Measurements from ENCODE around the gene TRIM46. TPM values are rescaled to one million over a fixed set of nuclear protein-coding genes. Genes with fewer than 3 reads are reported as not detected.

The TRIM46 gene
- total and polyA plus RNA-seq, 2 of the 13 experiments (the other 11 are each of a cell fraction or from before 2014, with no cell fraction given): 0.04 to 0.09 TPM

DNA sequence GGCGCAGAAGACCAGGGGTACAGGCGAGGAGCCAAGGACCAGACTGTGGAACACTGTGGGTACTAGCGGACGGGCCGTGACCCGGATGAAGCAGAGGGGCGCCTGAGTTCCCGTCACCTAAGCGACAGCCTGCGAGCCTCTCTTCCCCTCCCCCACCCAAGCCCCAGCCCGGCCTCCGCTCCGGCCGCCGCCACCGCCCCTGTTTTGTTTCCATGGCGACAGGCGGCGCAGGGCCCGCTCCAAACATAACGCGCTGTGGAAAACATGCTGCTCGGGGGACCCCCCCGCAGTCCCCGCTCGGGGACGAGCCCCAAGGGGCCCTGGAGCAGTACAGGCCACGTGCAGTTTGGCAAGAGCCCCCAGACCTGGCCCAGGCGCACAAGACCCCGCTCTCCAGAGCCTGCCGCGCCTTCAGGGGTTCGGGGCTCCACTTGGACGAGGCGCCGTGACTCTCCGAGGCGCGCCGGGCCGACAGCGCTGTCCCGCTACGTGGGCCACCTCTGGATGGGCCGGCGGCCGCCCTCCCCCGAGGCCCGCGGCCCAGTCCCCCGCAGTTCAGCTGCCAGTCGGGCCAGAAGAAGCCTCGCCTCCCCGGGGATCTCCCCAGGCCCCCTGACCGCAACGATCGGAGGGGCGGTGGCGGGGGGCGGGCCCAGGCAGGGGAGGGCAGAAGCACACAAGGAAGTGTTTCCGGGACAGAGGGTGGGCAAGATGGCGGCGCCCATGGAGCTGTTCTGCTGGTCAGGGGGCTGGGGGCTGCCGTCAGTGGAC lies 35.1 kb downstream of the TRIM46 start, which contains the start of gene MTX1 (continued):
- TF ChIP-seq SP140L (CRISPR knock-in tag; IDR thresholded peaks at IDR 0.05; ENCODE audit: borderline replicate concordance) (no peak), MXD3 (CRISPR knock-in tag; IDR thresholded peaks at IDR 0.05) (no peak; the same call in 1 of the 2 replicates), HDAC1 (CRISPR knock-in tag; IDR thresholded peaks at IDR 0.05) (peak; percentile 84), ARNT (IDR thresholded peaks at IDR 0.05) (no peak), SP5 (CRISPR knock-in tag; IDR thresholded peaks at IDR 0.05; ENCODE audit: borderline replicate concordance, low read depth) (0 out of 2 replicates have a peak, but pooled peaks have one; percentile 15), MATR3 (CRISPR knock-in tag; IDR thresholded peaks at IDR 0.05) (no peak), GLI4 (CRISPR knock-in tag; IDR thresholded peaks at IDR 0.05; ENCODE audit: borderline replicate concordance) (0 out of 2 replicates have a peak, but pooled peaks have one; percentile 85), ATAD3A (CRISPR knock-in tag; IDR thresholded peaks at IDR 0.05) (no peak), ZMAT3 (CRISPR knock-in tag; conservative IDR thresholded peaks at IDR 0.05) (no peak; the same call in 1 of the 2 replicates), ZNF484 (CRISPR knock-in tag; IDR thresholded peaks at IDR 0.05; ENCODE audit: borderline replicate concordance, low read depth) (no peak), KDM6A (CRISPR knock-in tag; IDR thresholded peaks at IDR 0.05; ENCODE audit: low read depth) (no peak), KAT2B (IDR thresholded peaks at IDR 0.05; ENCODE audit: borderline replicate concordance, low read depth, low read length) (no peak), SRF (IDR thresholded peaks at IDR 0.05; ENCODE audit: low read depth, low read length) (0 out of 2 replicates have a peak, but pooled peaks have one; percentile 33), EED (CRISPR knock-in tag; IDR thresholded peaks at IDR 0.05) (peak; percentile 36; the same call in 1 of the 2 replicates), KDM3A (CRISPR knock-in tag; IDR thresholded peaks at IDR 0.05; ENCODE audit: low read depth) (no peak), ARHGAP35 (CRISPR knock-in tag; IDR thresholded peaks at IDR 0.05; ENCODE audit: borderline replicate concordance) (peak; percentile 36; the same call in 1 of the 2 replicates), SKI (IDR thresholded peaks at IDR 0.05; ENCODE audit: partially characterized antibody) (no peak), DR1 (CRISPR knock-in tag; IDR thresholded peaks at IDR 0.05) (peak; percentile 60; the same call in 1 of the 2 replicates), CREB1 (IDR thresholded peaks at IDR 0.05) (peak; percentile 66), CREB1 (CRISPR knock-in tag; IDR thresholded peaks at IDR 0.05) (no peak), ZNF263 (CRISPR knock-in tag; IDR thresholded peaks at IDR 0.05) (no peak), TCF7 (IDR thresholded peaks at IDR 0.05; ENCODE audit: low read depth) (no peak), CENPX (CRISPR knock-in tag; IDR thresholded peaks at IDR 0.05) (no peak), ZFY (CRISPR knock-in tag; IDR thresholded peaks at IDR 0.05) (peak; percentile 76), FOXJ3 (CRISPR knock-in tag; IDR thresholded peaks at IDR 0.05; ENCODE audit: borderline replicate concordance) (0 out of 2 replicates have a peak, but pooled peaks have one; percentile 13), NR2F1 (CRISPR knock-in tag; IDR thresholded peaks at IDR 0.05) (no peak; a peak in 1 of 4 replicates), ZNF501 (CRISPR knock-in tag; IDR thresholded peaks at IDR 0.05) (peak; percentile 72), NR2C2 (CRISPR knock-in tag; IDR thresholded peaks at IDR 0.05; ENCODE audit: borderline replicate concordance) (peak; percentile 99)
- TF ChIP-seq, protein P1, sequence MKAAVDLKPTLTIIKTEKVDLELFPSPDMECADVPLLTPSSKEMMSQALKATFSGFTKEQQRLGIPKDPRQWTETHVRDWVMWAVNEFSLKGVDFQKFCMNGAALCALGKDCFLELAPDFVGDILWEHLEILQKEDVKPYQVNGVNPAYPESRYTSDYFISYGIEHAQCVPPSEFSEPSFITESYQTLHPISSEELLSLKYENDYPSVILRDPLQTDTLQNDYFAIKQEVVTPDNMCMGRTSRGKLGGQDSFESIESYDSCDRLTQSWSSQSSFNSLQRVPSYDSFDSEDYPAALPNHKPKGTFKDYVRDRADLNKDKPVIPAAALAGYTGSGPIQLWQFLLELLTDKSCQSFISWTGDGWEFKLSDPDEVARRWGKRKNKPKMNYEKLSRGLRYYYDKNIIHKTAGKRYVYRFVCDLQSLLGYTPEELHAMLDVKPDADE (CRISPR knock-in tag; IDR thresholded peaks at IDR 0.05): no peak
